GM10266 (cell line): ENCODE data around the gene PMFBP1.

ENCODE experiments used
- DNase-seq: peaks from one replicate; pipeline ENCODE4 v3.0.0; 2012; ENCODE audit errors: extremely low spot score
- TF ChIP-seq, protein P1 (sequence below): IDR thresholded peaks from 2 replicates; pipeline ENCODE4 v1.5.1; 2012; ENCODE audit warnings: mild to moderate bottlenecking, low read depth; ENCODE audit not compliant: control insufficient read depth, insufficient read depth; ENCODE audit errors: missing control alignments

The PMFBP1 gene

DNA sequence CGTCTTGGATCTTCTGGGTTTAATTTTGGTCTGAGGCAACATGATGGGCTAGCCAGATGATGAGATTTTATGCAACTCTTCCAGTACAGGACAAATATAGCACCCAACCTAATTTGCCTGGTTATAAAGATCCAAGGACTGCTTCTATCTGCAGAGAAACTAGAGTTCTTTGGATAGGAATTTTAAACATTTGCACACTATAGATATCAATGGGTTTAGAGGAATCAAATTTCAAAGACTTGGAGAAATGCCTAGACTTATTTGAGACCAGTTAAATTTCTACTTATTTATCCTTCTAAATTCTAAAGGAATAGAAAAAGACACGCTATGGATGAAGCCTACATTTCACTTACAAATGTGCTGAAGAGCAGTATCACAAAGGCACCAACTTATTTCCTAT lies 12.6 kb downstream of the PMFBP1 start:
- TF ChIP-seq, protein P1, sequence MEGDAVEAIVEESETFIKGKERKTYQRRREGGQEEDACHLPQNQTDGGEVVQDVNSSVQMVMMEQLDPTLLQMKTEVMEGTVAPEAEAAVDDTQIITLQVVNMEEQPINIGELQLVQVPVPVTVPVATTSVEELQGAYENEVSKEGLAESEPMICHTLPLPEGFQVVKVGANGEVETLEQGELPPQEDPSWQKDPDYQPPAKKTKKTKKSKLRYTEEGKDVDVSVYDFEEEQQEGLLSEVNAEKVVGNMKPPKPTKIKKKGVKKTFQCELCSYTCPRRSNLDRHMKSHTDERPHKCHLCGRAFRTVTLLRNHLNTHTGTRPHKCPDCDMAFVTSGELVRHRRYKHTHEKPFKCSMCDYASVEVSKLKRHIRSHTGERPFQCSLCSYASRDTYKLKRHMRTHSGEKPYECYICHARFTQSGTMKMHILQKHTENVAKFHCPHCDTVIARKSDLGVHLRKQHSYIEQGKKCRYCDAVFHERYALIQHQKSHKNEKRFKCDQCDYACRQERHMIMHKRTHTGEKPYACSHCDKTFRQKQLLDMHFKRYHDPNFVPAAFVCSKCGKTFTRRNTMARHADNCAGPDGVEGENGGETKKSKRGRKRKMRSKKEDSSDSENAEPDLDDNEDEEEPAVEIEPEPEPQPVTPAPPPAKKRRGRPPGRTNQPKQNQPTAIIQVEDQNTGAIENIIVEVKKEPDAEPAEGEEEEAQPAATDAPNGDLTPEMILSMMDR: no peak
- DNase-seq: no peak

DNA sequence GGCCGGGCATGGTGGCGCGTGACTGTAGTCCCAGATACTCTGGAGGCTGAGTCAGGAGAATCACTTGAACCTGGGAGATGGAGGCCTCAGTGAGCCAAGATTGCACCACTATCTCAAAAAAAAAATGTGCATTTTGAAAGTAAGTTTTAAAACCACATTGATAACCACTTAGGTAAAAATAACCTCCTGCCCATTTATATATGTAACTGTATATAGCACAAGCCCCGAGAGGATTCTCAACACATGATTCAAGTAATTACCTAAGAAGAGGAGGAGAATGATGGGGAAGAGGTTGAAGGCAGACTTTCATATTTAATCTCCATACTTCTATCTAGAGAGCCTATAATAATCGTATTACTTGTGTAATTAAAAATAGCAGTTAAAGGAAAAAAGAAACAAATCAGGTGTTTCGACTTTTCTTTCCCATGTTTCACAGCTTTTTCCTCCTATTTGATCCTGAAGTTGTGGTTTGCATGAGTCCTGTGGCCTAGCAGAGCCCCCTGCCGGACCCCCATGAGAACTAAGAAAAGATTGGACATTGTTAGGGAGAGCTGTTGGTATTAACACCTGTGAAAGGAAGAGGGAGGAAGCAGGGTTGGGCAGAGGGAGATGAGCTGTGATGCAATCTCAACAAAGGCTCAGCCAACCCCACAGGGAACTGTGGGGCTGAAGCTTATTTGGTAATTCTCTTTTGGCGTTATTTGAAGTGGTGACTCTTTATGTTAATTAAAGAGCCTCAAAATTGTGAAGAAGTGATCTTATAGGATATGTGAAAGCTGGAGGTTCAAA lies 22.1 kb downstream of the PMFBP1 start:
- DNase-seq: no peak
- TF ChIP-seq, protein P1: no peak

DNA sequence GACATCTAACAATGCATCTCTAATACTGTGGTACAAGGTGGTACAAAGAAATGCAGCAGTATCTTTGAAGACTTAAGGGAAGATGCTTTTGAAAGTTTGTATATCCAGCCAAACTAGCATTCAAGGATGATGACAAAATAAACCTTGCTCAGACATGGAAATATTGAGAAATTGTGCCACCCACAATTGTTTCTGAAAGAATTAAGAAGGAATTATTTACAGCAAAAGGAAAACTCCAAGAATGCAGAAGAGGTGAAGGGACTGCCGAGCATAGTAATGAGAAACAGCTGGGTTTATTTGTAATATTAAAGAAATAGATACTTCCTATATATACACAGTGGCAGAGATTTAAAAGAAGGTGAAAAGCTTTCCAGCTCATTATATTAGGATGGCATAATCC lies 29.5 kb downstream of the PMFBP1 start:
- no peak for DNase-seq
- TF ChIP-seq, protein P1: no peak

DNA sequence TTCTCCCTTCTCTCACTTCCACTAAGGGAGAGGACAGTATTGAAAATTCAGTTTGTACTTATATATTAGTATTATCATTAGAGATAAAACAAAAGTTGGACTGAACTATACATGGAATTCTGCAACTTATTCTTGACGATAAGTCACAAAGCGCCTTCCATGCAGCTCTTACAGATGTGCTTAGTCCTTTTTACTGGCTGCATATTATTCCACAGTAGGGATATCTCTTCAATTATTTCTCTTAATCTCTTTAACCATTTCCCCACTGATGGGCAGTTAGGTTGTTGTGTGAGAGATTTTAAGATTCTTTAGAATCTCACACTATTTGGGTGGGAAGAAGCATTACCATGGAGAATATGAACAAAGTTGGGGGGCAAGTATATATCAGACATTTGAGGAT lies 32.0 kb downstream of the PMFBP1 start:
- no peak for DNase-seq
- TF ChIP-seq, protein P1: no peak

DNA sequence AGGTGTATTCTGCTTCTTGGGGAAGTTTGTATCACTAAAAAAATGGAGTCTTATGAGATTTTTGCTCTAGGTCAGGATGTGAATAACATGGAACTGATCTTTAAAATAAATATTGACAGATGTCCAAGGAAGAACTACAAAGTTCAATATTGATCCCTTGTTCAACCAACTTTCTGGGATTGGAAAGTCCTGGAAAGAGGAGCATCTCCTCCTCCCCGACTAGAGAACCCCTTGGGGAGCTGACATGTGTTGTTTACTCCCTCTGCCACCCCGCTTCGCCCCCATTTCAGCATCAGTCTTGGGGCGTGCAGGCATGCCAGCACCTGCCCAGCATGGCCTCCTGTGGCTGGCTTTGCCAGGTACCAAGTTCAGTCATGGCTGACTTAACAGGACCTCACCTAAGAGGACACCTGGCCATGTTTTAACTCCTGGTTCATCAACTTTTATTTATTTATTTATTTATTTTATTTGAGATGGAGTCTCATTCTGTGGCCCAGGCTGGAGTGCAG lies 33.8 kb downstream of the PMFBP1 start:
- no peak for DNase-seq
- TF ChIP-seq, protein P1: no peak

DNA sequence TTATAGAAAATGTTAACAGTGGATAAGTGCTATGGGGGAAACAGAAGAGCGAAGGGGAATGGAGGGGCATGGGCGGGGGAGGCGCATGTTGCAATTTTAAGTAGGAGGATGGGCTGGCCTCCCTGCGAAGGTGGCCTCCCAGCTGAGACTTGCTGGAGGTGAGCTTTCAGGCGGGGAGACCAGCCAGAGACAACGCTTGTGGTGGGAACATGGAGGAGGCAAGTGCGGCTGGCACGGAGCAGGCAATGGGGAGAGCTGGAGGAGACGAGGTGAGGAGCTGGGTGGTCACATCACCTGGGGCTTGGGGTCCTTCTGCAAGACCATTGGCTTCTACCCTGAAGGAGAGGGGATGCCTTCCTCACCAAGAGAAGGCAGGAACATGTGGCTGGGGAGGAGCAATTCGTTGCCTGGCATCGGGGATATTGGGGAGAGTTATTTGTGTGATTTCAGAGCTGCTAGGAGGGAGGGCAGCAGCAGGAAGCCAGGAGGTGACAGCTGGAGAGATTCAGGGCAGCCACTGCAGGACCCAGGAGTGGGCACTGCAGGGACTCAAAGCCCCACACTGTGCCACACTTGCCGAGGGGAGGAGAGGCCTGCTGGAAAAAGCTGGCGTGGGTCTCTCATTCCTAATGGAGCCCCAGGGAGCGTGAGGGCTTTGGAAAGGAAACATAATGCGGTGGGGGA lies 34.4 kb downstream of the PMFBP1 start:
- TF ChIP-seq, protein P1: no peak

DNA sequence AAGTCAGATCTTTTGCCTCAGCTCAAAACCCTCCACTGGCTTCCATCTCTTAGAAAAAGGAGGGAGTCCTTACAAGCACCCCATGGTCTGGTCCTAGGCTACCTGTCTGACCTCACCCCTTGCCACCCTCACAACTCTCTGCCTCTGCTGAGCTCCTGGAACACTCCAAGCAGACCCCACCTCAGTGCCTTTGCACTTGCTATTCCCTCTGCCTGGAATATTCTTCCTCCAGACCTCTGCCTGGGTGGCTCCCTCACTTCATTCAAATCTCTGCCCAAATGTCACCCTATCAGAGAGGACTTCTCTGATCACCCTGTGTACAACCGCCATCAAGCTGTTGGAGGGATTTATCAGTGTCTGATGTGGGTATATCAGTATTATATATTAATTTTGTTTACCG lies 37.4 kb downstream of the PMFBP1 start:
- TF ChIP-seq, protein P1: no peak
- no peak for DNase-seq

More for the DNA sequence above, 34.4 kb downstream of the PMFBP1 start:
- no peak for DNase-seq
